PC-3 (cell line): Measurements from ENCODE around the gene BCAS4. TPM values are rescaled to one million over a fixed set of nuclear protein-coding genes. Genes with fewer than 3 reads are reported as not detected.

Experiments
- ATAC-seq: fragments of 200-7000 bp; cut with Tn5 transposase; 2 replicates; pipeline ENCODE4 v1.9.1; 2020; ENCODE audit warnings: mild to moderate bottlenecking, moderate library complexity
- BruUV-seq: library from RNA; stranded (reverse); fragments of 400-500 nt; replicated peaks from 2 replicates; lab custom pipeline; 2021; lab: Mats Ljungman, UMichigan
- CTCF ChIA-PET: fragments of 300-600 bp; sonication (Branson Sonifier 250); formaldehyde crosslinking; loops from one replicate; lab custom pipeline; 2022; ENCODE audit warnings: antibody characterized with exemption; lab: Charles Lee
- POLR2A ChIA-PET: fragments of 300-600 bp; sonication (Branson Sonifier 250); formaldehyde crosslinking; loops from one replicate; lab custom pipeline; 2022; ENCODE audit warnings: antibody characterized with exemption; ENCODE audit not compliant: unreplicated experiment; lab: Charles Lee
- DNase-seq: peaks from one replicate; pipeline ENCODE4 v3.0.0-alpha.2; 2015
- H2AFZ ChIP-seq: fragments of 300-600 bp; sonication (generic); 2 replicates; pipeline ENCODE4 v1.6.0; 2016; ENCODE audit warnings: antibody characterized with exemption, low read length
- H3F3A ChIP-seq: fragments of 300-600 bp; sonication (generic); one replicate; pipeline ENCODE4 v1.6.0; 2017; ENCODE audit warnings: antibody characterized with exemption, low read length, control low read depth, mild to moderate bottlenecking; ENCODE audit not compliant: unreplicated experiment
- H3K27ac ChIP-seq: fragments of 300-600 bp; sonication (generic); 2 replicates; pipeline ENCODE4 v1.5.1; 2016; ENCODE audit warnings: mild to moderate bottlenecking, low read length
- H3K27me3 ChIP-seq: fragments of 300-600 bp; sonication (generic); 2 replicates; pipeline ENCODE4 v1.6.1; 2016; ENCODE audit warnings: low read length, mixed read lengths
- H3K36me3 ChIP-seq: fragments of 300-600 bp; sonication (generic); 2 replicates; pipeline ENCODE4 v1.6.1; 2016; ENCODE audit warnings: low read depth, mixed run types, low read length, mixed read lengths
- H3K4me1 ChIP-seq: fragments of 300-600 bp; sonication (generic); 2 replicates; pipeline ENCODE4 v1.5.1; 2016; ENCODE audit warnings: low read length; ENCODE audit not compliant: insufficient read depth
- H3K4me2 ChIP-seq: fragments of 300-600 bp; sonication (generic); 2 replicates; pipeline ENCODE4 v1.6.0; 2016; ENCODE audit warnings: low read length
- H3K4me3 ChIP-seq: fragments of 300-600 bp; sonication (generic); 2 replicates; pipeline ENCODE4 v1.5.1; 2016; ENCODE audit warnings: mild to moderate bottlenecking, low read length, mixed read lengths
- H3K79me2 ChIP-seq: fragments of 300-600 bp; sonication (generic); 2 replicates; pipeline ENCODE4 v1.6.1; 2017; ENCODE audit warnings: low read length, mixed read lengths
- H3K9ac ChIP-seq: fragments of 300-600 bp; sonication (generic); 2 replicates; pipeline ENCODE4 v1.6.0; 2016; ENCODE audit warnings: mild to moderate bottlenecking, low read length
- H3K9me2 ChIP-seq: fragments of 300-600 bp; sonication (generic); replicated peaks from 2 replicates; pipeline ENCODE4 v1.6.1; 2016; ENCODE audit warnings: mixed run types, low read length, mixed read lengths
- H3K9me3 ChIP-seq: fragments of 300-600 bp; sonication (generic); 2 replicates; pipeline ENCODE4 v1.6.1; 2016; ENCODE audit warnings: low read length, mixed read lengths
- H4K20me1 ChIP-seq: fragments of 300-600 bp; sonication (generic); 2 replicates; pipeline ENCODE4 v1.6.1; 2016; ENCODE audit warnings: low read length, mixed read lengths
- CTCF ChIP-seq: fragments of 300-600 bp; sonication (generic); conservative IDR thresholded peaks from 2 replicates; pipeline ENCODE4 v1.5.1; 2017; ENCODE audit warnings: antibody characterized with exemption, low read depth, mild to moderate bottlenecking, low read length
- EZH2 ChIP-seq: fragments of 300-600 bp; sonication (generic); IDR thresholded peaks from one replicate; pipeline ENCODE4 v1.6.1; 2017; ENCODE audit warnings: antibody characterized with exemption, mild to moderate bottlenecking, low read length; ENCODE audit not compliant: unreplicated experiment
- EZH2phosphoT487 ChIP-seq: fragments of 300-600 bp; sonication (generic); IDR thresholded peaks from 2 replicates; pipeline ENCODE4 v1.6.1; 2018; ENCODE audit warnings: mild to moderate bottlenecking, antibody characterized with exemption, low read length, borderline replicate concordance
- intact Hi-C: fragments of 100-400 bp; cut with micrococcal nuclease; formaldehyde crosslinking; loops from 2 replicates; pipeline ENCODE4 v1.9.0; 2023
- total RNA-seq: library from RNA; depleted of rRNA; stranded (reverse); fragments of >200 nt; gene quantifications from 2 replicates; pipeline ENCODE4 v1.2.3, GENCODE V29; 2014

BCAS4 gene
- total RNA-seq, 1 experiment from 2014 or later: 56.9 TPM

- intact Hi-C loops: no loop called here
- Histone ChIP-seq H3K4me2 (no peak overlapping the region), H4K20me1 (no peaks in the 10 kb centered on the region), H3K4me3 (no peak overlapping the region), H3K4me1 (peaks cover 16% of the 10 kb centered on the region), H3K9me3 (no peaks in the 10 kb centered on the region), H3K9me2 (no peaks in the 10 kb centered on the region), H3F3A (no peaks in the 10 kb centered on the region), H3K9ac (no peak overlapping the region), H2AFZ (no peak overlapping the region), H3K27ac (no peak overlapping the region), H3K36me3 (no peaks in the 10 kb centered on the region), H3K79me2 (no peaks in the 10 kb centered on the region), H3K27me3 (no peaks in the 10 kb centered on the region)
- DNase-seq (no peak), ATAC-seq (no peak)
- no TSS peak for BruUV-seq
- TF ChIP-seq EZH2: no peak
- TF ChIP-seq EZH2phosphoT487: no peak
- no peak for TF ChIP-seq CTCF
- ChIA-PET CTCF (no interaction called here), POLR2A (no interaction called here)
These were observed 8.2 kb upstream of the BCAS4 start for GRCh38 chr20:50786703-50787102.

- Histone ChIP-seq H2AFZ (no peak overlapping the region), H3K9ac (no peak overlapping the region), H4K20me1 (no peaks in the 10 kb centered on the region), H3K9me3 (no peaks in the 10 kb centered on the region), H3K36me3 (no peaks in the 10 kb centered on the region), H3K4me2 (no peak overlapping the region), H3K4me3 (no peak overlapping the region), H3K27me3 (no peaks in the 10 kb centered on the region), H3K27ac (no peak overlapping the region), H3K4me1 (peaks cover 16% of the 10 kb centered on the region), H3K79me2 (no peaks in the 10 kb centered on the region), H3F3A (no peaks in the 10 kb centered on the region), H3K9me2 (no peaks in the 10 kb centered on the region)
- intact Hi-C loops: no loop called here
- TF ChIP-seq CTCF: no peak
- TF ChIP-seq EZH2phosphoT487: no peak
- TF ChIP-seq EZH2: no peak
- POLR2A ChIA-PET: no interaction called here
- DNase-seq: no peak
- no TSS peak for BruUV-seq
- CTCF ChIA-PET: no interaction called here
- no peak for ATAC-seq
These were observed 7.7 kb upstream of the BCAS4 start for GRCh38 chr20:50787181-50787580.

DNA sequence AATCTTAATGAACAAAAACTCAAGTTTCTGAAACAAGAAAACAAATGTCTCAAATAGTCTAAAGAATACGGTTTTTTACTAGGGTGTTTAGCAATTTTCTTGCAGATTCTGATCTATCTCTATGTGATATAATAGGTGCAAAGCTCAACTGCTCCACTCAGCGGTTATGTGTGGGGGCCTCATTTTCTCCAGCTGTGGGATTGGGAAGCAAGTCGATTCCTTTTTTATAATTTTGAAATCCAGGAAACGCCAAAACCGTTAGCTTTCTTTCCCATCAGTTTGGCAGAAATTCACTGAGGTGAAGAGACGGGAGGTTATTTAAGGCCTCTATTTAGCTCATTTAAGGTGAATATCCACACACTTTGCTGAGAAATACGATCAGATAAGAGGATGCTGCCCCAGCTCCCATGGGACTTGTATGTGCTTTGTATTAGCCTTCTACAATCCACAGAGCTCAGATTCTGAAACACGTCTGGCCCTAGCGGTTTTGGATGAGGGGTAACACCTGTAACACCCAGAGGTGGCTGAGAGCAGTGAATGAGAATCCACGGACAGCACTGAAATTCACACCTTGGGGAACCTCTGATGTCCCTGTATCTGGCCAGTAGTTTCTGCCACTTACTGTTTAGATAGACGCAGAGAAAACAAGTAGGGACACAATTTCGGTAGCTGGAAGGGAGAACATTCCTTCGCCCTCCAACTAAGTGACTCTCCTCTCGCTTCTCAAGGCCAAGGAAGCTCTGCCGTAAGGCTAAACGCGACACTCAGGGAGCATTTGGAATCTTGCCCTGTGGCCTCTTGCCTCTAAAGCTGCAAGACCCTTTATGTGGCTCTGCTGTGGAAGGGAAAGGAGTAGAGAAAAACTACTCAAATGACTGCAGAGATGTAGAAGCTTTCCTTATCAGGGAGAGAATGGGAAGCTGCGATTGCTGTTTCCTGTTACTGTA is 6.5 kb upstream of the BCAS4 start:
- ChIA-PET CTCF (interaction anchor here (0.6 to 1.1 kb wide), 2 partner anchors 39 to 320 kb away, joined by 5 to 7 read pairs; no protein-coding TSS in a partner anchor), POLR2A (interaction anchor here (0.6 to 1.0 kb wide), 2 partner anchors 39 to 190 kb away, joined by 3 to 6 read pairs; no protein-coding TSS in a partner anchor)
- ATAC-seq (no peak), DNase-seq (peak; percentile 74)
- Histone ChIP-seq H3K9me2 (no peaks in the 10 kb centered on the region), H3K4me1 (peaks cover 16% of the 10 kb centered on the region), H3K9ac (no peak overlapping the region), H3K4me3 (no peak overlapping the region), H3K27ac (no peak overlapping the region), H3K4me2 (no peak overlapping the region), H3F3A (no peaks in the 10 kb centered on the region), H3K27me3 (no peaks in the 10 kb centered on the region), H2AFZ (peak overlapping the region; percentile 47), H3K79me2 (no peaks in the 10 kb centered on the region), H3K9me3 (no peaks in the 10 kb centered on the region), H4K20me1 (no peaks in the 10 kb centered on the region), H3K36me3 (no peaks in the 10 kb centered on the region)
- BruUV-seq: no TSS peak
- intact Hi-C loops: no loop called here
- no peak for TF ChIP-seq EZH2
- TF ChIP-seq CTCF: peak; percentile 86
